HL-60/S4 (cell line): ENCODE results near the gene FARP1.

Experiments
- in situ Hi-C: fragments of 300-500 bp; cut with MboI; formaldehyde crosslinking; loops from 2 replicates; pipeline ENCODE4 v1.14.3; 2022; ENCODE audit warnings: low sequenced_read_pairs

The FARP1 gene

DNA sequence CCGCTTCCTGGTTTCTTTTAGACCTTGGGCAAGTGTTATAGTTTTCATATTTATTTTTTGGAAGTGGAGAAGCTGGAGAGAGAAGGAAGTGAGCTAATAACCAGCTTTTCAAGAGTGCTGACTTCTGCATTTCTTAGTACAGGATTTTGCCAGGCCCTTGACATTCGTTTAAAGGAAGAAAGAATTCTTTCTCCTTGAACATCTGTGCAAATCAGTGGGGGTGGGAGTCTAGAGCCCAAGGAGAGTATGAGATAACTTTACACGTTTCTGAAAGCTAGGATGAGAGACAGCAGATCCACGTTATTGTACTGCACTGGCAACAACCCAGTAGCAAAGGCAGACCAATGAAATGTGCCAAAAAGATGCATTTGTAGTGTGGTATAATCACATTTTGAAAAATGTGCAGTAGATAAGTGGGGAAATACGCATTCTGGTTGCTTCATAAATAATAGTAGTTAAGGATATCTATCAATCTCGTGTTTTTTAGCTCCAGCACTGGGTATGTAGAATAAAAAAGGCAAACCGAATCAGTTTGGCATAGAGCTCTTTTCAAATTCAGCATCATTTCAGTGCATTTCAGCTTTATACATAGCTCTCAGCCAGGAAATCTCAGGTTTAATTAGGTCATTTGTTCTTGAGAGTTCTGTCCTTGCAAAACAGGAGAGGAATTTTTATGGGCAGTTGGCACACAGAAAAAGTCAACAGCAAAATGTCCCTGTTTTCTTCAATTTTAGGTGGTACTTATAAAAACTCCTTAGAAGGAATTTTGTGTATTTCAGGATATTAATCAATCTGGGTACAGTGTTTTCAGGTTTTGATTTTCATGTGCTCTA is 29.9 kb downstream of the FARP1 start:
- in situ Hi-C loops, result no loop called here

DNA sequence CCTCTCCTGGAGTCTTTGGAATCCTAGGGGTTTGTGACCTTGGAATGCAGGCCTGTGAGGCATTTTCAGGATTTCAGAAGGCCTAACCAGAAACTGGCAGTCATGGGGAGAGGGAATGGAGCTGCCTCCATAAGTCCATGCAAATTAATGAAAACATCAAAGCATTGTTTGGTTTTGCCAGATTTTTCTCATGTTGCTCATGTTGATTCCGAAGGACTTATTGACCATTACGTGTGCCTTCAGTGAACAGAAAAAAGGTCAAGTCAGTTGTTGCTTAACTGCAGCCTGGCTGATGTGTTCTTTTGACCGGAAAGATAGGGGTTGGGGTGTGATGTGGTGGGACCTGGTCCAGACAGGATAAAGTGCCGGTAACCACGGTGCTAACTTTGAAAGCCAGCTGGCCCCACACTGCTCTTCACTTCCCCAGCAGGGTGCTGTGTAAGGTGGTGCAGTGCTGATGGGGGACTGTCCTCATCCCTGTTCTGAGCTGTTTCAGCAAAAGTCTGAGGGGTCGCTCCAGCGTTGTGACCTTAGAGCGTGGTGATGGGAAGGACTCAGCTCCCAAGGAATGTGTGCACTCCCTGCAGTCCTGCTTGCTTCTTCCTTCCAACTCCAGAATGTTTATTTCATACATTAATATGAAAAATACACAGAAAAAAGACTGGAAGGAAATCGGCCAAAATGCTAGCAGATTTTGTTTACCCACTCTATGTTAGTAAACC is 30.7 kb downstream of the FARP1 start:
- in situ Hi-C loops, result no loop called here

DNA sequence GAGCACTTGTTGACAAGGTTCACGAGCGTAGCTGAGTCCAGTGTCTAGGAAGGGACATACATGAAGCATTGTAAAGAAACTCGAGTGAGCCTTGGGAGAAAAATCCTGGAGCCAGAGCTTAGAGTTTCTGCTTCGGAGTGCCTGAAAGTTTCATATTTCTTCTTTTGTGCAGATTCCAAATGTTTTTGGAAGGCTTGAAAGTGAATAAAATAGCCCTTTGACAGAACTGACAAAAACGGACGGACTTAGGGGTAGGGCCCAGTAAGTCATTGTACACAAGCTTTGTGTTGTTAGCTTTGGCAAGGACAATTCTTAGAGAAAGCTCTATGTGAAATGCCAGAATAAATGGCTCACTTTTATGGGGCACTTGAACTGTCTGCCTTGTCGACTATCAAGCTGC is 31.4 kb downstream of the FARP1 start:
- in situ Hi-C loops, result no loop called here

DNA sequence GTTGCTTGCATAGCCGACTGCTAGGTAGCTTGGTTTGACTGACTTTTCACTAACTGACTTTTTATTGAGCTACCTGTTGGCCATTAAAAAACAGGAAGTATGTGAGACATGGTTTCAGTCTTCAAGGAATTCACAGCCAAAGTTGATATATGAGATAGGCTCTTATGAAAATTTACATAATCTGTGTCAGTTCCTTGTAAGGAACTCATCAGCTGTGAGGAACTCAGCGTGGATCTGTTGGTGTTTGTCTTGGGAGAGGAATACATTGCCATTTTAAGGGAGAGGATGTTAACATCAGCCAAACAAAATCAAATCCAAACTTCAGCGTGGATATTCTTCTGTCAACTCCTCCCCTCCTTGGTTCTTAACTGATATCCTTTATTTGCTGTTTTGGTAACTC is 32.1 kb downstream of the FARP1 start:
- in situ Hi-C loops, result no loop called here

DNA sequence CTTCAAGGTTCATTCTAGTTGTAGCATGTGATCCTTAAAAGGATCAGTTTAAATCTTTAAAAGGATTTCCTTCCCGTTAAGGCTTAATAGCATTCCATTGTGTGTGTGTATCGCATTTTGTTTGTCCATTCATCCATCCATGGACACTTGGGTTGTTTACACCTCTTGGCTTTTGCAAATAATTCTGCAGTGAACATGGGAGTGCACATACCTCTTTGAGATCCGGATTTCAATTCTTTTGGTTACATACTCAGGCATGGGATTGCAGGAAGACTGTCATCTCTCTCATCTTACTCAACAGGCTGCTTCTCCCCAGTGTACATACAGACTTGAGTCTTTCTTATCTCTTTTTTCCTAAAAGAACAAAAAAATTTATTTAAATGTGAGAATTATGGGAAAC is 32.9 kb downstream of the FARP1 start:
- in situ Hi-C loops, result no loop called here

DNA sequence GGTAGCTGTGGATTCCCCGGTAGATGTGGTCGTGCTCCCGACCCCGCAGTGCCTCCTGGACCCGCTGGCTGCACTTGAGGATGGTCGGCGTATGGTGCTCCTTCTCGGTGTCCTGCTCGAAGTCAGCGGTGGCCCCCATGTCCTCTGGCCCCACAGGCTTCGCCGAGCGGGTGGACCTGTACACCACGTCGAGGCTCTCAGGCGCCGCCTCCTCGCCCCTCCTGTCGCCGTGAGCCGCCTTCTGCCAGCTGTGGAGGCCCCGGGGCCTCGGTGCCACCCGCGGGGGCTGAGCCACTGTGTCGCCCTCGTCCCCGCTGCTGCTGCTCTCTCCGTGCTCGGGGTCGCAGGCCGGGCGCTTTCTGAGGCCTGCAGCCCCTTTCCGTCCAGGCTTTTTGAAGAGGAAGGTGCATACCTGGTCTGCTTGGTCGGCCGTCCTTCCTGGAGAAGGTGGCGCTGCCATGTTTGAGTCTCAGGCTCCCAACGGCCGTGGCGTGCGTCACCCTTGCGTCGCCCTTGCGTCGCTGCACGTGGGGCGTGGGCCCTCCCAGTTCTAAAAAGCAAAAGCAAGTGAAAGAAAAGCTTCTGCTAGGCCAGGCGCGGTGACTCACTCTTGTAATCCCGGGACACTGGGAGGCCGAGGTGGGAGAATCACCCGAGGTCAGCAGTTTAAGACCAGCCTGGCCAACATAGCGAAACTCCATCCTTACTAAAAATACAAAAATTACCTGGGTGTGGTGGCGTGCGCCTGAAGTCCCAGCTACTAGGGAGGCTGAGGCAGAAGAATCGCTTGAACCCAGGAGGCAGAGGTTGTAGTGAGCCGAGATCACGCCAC is 34.1 kb downstream of the FARP1 start, which contains the start of gene RNF113B:
TSS of gene RNF113B (minus strand) at position 493 of the 832 bp plus-strand sequence. CDS start at position 460, 33 bp downstream.
- in situ Hi-C loops, result no loop called here

DNA sequence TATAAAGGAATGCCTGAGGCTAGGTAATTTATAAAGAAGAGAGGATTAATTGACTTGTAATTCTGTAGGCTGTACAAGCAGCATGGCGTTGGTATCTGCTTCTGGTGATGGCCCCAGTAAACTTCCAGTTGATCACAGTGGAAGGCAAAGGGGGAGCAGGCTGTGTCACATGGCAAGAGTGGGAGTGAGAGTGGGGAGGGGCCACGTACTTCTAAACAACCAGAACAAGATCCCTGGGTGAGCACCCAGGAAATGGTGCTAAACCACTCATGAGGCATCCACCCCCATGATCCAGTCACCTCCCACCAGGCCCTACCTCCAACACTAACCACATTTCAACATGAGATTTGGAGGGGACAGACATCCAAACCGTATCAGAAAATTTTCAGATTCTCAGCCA is 37.2 kb downstream of the FARP1 start:
- in situ Hi-C loops, result no loop called here

DNA sequence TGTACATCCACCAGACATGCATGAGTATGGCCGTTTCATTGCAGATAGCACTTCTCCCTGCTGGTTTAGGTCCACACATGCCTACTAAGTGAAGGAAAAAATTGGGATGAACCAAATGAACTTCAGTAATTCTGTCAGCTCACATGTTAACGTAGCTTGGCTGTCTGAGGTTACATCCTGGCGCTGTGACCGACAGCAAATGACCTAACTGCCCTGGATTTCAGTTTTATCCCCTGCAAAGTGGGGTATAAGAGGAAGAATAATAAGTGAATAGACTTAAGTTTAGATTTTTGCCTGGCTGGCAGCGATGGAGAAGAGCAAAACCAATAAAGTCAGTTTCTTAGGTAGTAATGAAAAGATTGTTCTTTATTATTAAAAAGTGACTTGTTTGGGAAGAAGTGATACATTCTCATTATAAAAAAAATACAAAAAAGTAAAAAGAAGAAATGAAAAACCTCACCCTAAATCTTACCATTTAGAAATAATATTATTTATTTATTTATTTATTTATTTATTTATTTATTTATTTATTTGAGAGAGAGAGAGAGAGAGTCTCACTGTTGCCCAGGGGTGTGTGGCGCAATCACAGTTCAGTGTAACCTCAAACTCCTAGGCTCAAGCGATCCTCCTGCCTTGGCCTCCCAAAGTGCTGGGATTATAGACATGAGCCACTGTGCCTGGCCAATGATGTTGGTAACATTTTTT is 38.4 kb downstream of the FARP1 start:
- in situ Hi-C loops, result no loop called here

DNA sequence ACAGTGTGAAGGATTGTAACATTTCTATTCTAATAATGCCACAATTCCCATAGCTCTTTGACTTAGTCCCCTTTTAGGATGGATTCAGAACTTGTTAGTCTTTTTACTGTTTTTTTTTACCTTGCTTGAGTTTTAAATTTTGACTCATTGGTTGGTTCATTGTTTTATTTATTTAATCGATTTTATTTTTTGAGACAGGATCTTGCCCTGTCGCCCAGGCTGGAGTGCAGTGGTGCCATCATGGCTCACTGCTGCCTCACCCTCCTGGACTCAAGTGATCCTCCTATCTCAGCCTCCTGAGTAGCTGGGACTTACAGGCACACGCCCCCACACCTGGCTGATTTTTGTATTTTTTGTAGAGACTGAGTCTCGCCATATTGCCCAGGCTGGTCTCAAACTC is 39.3 kb downstream of the FARP1 start:
- in situ Hi-C loops, result no loop called here

DNA sequence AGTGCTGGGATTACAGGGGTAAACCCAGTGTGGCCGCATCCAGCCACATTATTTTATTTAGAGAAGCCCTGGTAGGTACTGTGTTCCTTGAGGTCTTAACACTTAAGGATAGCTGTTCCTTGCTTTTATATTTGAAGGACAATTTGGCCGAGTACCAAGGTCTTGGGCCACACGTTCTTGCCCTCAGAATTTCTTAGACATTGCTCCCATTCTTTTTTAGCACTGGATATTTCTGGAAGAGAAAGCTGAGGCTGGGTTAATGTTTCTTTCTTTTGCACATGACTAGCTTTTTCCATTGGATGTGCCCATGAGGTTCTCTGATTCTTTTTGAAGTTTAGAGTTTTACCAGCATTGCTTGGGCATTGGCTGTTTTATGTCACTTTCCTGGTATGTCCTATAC is 39.7 kb downstream of the FARP1 start:
- in situ Hi-C loops, result no loop called here

DNA sequence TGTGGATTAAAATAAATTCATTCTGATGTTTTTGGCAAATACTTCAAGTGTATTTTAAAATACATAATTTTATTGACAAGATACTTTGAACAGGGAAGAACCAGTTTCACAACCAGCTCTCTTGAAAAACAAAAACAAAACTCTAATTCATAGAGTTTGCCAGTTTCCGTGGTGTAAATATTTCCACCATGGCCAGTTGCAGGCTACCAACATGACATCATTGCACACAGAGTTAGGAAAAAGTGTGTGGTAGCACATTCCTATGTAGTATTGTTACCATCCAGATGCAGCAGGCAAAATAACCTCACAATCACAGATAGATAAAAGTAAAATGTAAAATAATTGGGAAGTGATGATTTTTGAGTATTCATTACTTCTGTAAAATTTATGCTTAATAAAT is 41.9 kb downstream of the FARP1 start:
- in situ Hi-C loops, result no loop called here

DNA sequence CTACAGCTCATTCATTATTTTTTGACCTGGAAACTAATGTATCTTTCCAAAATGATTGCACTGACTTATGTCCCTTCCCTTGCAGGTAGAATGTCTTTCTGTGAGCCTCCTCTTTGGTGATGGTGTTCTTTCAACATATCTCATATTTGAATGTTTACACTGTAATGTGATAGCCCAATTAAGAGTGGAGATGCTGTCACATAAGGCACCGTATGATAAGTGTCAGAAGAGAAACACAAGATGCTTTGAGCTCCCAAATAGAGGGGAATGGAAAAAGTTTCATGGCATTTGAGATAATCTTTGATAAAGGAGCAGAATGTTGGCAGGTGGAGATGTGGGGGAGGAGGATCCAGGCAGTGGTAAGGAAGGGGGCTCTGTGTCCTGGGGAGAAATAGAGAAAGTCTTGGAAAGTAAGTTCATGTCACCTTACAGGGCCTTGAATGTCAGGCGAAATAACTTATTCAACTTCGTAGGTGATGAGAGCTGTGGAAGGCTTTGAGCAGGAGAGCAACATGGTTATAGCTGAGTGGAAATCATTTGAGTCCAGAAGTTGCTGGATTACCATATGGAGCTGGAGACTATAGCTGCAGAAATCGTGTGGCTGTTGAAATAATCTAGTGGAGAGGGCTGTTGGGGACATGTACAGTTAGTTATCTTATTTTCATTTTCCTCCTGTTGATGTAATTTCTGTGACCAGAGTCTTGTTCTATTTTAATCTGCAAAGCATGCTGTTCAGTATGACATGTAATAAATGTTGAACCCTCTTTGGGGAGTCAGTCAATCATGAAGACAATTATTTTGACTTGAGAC is 44.5 kb downstream of the FARP1 start:
- in situ Hi-C loops, result no loop called here

DNA sequence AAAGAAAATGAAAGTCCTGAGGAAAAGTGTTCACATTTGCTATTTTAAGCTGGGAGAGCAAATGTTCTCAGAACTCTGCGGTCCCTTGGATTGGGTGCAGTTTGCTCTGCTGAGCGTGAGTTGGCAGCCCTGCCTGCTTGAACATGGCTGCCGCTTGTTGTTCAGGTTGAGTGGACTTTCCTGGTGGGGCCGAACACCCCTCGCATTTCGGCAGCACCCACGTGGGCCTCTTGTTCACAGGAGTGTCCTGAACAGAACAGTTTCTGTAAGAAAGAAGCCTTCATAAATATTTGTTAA is 45.0 kb downstream of the FARP1 start:
- in situ Hi-C loops, result no loop called here

DNA sequence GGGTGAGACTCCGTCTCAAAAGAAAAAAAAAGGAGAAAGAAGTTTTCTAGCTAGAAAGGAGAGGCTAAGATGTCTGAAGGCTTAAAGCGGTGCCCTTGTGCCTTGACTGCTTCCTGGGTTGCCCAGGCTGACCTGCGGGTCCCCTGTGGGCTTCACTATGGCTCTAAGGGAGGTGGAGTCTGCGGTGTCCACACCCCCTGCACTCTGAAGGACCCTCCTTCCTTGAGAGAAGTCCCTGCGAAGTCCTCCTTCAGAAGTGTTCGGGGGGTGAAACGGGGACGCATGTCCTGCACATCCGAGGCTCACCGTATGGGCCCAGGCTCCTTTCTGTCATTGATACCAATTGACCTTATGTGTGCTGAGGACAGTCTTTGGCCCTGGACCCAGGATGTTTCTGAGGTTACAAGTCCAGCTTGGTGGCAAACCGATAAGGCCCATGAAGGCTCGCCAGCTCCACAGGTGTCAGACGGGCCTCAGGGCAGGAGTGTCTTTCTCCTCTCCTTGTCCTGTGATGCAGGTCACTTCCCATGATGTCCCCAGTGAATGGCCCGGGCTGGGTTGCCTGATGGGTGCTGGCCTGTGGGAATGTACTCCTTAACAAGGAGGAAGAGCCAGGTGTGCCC is 45.8 kb downstream of the FARP1 start:
- in situ Hi-C loops, result no loop called here

DNA sequence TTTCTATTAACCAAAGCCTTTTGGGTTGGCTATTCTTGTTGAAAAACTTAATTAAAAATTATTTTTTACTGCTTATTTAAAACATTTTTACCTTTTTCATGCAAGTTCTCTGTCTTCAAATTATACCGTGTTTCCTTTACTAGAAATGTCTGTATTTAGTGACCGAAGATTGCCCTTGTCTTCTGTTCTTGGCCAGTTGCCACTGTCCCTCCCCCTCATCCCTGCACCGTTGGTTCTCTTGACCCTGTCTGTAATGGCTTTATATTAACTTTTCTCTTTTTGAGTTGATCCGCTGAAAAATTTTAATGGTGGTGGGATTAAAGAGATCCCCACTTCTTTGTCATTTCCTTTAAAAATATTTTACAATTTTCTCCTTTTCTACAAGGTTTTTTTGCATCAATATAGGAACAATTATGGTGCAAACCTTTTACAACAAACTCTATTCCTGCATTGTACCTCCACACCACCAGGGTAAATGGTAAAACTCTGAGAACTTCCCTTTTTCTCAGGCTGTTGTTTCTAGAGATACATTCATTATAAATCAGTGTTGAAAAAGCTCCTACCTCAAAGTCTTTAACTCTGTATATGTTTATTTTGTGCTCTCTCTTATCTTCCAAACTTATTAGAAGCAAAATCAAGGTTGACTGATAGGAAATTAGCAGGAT is 47.1 kb downstream of the FARP1 start:
- in situ Hi-C loops, result no loop called here

DNA sequence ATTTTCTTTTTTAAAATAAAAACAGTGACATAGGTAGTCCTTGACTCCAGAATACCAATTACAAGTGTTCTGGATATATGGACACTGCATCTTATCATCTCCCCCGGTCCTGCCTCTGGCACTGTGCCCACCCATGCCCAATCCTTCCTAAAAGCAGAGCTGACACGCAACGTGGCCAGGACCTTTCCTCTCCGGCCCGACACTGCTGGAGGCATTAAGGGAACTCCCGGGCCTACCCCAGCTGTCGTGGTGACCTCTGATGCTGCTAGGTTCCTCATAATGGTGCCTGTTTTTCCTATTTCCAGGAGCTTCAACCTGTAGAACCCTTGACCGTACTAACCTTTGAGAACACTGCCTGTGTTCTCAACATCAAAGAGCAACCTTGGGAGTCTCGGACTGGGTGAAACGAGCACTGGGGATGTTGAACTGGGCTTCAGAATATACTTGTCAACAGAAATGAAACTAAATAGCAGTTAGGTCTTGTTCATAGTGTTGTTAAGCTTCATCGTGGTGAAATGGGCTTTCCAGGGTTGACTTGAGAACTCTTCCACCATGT is 48.1 kb downstream of the FARP1 start:
- in situ Hi-C loops, result no loop called here

DNA sequence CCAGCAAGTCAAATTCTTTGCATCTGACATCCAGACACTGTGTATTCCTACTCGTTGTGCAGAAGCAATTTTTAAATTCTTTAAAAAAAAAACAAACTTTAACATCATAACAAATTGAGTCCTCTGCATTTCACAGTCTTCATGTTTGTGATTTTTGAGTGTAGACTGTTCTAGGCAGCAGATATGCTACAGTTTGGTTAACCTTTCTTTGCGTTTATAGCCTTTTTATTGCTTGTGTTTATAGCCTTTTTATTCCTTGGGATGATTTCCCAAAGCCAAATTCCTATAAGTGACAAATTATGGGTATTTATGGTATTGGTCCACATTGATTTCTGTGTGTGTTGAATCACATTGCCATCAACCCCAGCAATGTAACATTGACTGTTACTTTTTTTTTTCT is 49.1 kb downstream of the FARP1 start:
- in situ Hi-C loops, result no loop called here

DNA sequence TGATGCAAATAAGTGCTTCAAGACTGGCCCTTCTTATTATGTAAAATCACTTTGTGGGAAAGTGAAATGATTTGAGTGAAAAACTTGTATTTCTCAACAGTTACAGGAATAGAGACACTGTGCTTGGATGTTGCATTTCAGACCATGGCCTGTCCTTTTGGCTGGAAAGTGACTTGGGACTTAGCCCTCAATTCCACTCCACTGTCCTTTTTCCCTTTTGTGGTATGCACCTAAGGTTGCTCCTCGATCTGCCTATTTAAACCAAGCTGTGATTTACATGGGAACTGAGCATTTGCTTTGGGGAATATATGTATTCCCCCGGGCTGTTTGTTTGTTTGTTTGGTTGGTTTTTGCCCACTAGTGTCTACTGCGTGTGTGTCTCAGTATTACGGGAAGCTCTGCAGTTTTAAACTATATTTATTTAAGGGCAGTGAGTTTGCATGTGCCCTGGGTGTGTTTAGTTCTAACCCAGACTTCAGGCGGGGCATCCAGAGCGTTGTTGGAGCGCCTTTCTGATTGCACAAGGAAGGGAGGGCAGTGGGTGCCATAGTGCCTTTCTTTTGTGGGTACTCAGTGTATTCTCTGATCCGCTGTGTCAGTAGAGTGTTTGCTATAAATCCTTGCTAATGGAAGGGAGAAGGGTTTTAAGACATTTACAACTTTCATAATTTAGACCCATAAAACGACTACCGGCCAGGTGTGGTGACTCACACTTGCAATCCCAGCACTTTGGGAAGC is 52.3 kb downstream of the FARP1 start:
- in situ Hi-C loops, result no loop called here
